ENCODE measurements around the gene BTBD9. TPM values are rescaled to one million over a fixed set of nuclear protein-coding genes. Genes with fewer than 3 reads are reported as not detected.

BTBD9 gene
- total RNA-seq, 4 donors from 2014 or later = 10.6 to 16.6 (median 15.1) TPM

- no peak overlapping the region for H3K4me3 ChIP-seq (ENCODE audit: low read depth, poor library complexity, severe bottlenecking)
- DNase-seq (ENCODE audit: low spot score in 2 of 2) = no peak
- intact Hi-C loops (cut with DNase I; ENCODE audit: low total_unique reads) = no loop called here
- no peak for TF ChIP-seq POLR2A (IDR thresholded peaks at IDR 0.05)
- TF ChIP-seq, protein P1, sequence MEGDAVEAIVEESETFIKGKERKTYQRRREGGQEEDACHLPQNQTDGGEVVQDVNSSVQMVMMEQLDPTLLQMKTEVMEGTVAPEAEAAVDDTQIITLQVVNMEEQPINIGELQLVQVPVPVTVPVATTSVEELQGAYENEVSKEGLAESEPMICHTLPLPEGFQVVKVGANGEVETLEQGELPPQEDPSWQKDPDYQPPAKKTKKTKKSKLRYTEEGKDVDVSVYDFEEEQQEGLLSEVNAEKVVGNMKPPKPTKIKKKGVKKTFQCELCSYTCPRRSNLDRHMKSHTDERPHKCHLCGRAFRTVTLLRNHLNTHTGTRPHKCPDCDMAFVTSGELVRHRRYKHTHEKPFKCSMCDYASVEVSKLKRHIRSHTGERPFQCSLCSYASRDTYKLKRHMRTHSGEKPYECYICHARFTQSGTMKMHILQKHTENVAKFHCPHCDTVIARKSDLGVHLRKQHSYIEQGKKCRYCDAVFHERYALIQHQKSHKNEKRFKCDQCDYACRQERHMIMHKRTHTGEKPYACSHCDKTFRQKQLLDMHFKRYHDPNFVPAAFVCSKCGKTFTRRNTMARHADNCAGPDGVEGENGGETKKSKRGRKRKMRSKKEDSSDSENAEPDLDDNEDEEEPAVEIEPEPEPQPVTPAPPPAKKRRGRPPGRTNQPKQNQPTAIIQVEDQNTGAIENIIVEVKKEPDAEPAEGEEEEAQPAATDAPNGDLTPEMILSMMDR (IDR thresholded peaks at IDR 0.05) = no peak
- 90 to 93% methylated on average over 7 of the region's 7 CpGs for WGBS, 2 donors
These were observed 497.4 kb downstream of the BTBD9 start for GRCh38 chr6:38142178-38142902.

GRCh38 chr6:38141716-38142115 lies 498.0 kb downstream of the BTBD9 start:
- no peak overlapping the region for H3K4me3 ChIP-seq (ENCODE audit: low read depth, poor library complexity, severe bottlenecking)
- TF ChIP-seq, protein P1 (IDR thresholded peaks at IDR 0.05) = no peak
- WGBS, 2 donors = 93 to 94% methylated on average over 6 of the region's 6 CpGs
- DNase-seq (ENCODE audit: low spot score in 2 of 2) = no peak
- intact Hi-C loops (cut with DNase I; ENCODE audit: low total_unique reads) = no loop called here

DNA sequence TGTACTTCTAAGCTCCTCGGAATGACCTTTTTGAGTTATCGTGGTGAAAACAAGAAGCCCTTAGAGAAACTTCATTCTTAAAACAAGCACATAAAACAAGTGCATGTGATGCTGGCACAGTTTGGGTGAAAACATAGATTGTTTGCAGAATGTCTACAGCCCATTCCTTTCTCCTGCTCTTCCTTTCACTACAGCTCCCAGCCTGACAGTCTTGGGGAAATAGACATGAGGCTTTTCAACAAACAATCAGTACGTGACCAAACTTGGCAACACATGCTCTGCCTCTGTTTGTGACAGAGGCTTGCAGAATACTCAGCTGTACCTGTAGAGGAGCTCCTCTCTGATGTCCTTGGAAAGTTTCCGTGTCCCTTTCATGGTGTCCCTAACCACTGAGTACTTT lies 498.6 kb downstream of the BTBD9 start:
- no peak overlapping the region for H3K4me3 ChIP-seq (ENCODE audit: low read depth, poor library complexity, severe bottlenecking)
- no peak for TF ChIP-seq POLR2A (IDR thresholded peaks at IDR 0.05)
- TF ChIP-seq, protein P1 (IDR thresholded peaks at IDR 0.05) = no peak
- DNase-seq (ENCODE audit: low spot score in 2 of 2) = no peak
- intact Hi-C loops (cut with DNase I; ENCODE audit: low total_unique reads) = no loop called here
- WGBS, 2 donors = 82 to 85% methylated on average over 4 of the region's 4 CpGs

DNA sequence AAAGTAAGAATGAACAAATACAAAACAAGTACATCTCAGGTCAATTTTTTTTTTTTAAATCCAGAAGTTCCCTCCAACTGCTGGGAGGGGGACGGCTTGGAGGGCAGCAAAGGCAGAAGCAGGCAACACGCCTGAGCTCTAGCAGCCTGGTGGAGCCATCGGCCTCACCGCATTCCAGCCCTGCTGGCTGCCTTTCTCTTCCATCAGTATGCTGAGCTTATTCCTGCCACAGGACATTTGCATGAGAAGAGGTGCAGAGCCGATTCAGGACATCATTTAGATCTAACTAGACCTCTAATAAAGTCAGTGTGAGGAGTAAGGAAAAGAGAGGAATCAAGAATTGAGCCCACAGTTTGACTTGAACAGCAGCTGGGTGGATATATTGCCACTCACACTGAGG lies 501.4 kb downstream of the BTBD9 start:
- no peak overlapping the region for H3K4me3 ChIP-seq (ENCODE audit: low read depth, poor library complexity, severe bottlenecking)
- intact Hi-C loops (cut with DNase I; ENCODE audit: low total_unique reads) = no loop called here
- TF ChIP-seq, protein P1 (IDR thresholded peaks at IDR 0.05) = no peak
- no peak for TF ChIP-seq POLR2A (IDR thresholded peaks at IDR 0.05)
- WGBS, 2 donors = 89 to 91% methylated on average over 5 of the region's 5 CpGs
- DNase-seq (ENCODE audit: low spot score in 2 of 2) = no peak

- intact Hi-C loops (cut with DNase I; ENCODE audit: low total_unique reads) = no loop called here
- DNase-seq (ENCODE audit: low spot score in 2 of 2) = no peak
- no peak overlapping the region for H3K4me3 ChIP-seq (ENCODE audit: low read depth, poor library complexity, severe bottlenecking)
- TF ChIP-seq POLR2A (IDR thresholded peaks at IDR 0.05) = no peak
- TF ChIP-seq, protein P1 (IDR thresholded peaks at IDR 0.05) = no peak
- 94% methylated on average over 8 of the region's 8 CpGs for WGBS, 2 donors
These were observed 502.0 kb downstream of the BTBD9 start for GRCh38 chr6:38137608-38138265.

Data from lower leg skin (tissue), 4 donors.